ENCODE results near the gene LRPPRC. TPM values are rescaled to one million over a fixed set of nuclear protein-coding genes. Genes with fewer than 3 reads are reported as not detected.

LRPPRC gene
- total RNA-seq, 4 donors from 2014 or later, result 40.9 to 61.8 (median 49.5) TPM

DNA sequence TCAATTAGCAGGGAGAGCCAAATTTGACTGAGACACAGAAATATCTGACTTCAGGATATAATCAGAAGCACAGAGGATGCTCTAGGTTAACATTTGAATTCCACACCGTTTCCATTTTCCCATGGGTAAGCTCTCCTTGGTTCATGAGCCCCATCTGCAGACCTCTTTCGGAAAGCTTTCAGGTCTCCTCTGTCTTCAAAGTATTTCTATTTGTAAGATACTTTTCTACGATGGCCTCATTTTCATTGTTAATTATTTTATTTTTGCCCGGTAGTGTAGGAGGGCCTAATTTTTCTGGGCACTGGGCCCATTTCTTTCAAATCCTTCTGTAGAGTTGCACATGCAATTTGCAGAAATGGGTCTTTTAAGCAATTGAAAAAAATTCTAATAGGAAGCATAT, 53.8 kb downstream of the LRPPRC start:
- Histone ChIP-seq H3K27me3 (no peaks in the 10 kb centered on the region), H3K36me3 (peaks cover 5 to 55% of the 10 kb centered on the region in 2 donors), H3K4me1 (peaks cover 0 to 3% (median 0%) of the 10 kb centered on the region in 3 donors), H3K9me3 (no peaks in the 10 kb centered on the region), H3K4me3 (no peak overlapping the region), H3K27ac (no peak overlapping the region)
- 28 to 59% methylated on average over 4 of the region's 4 CpGs for WGBS, 2 donors (ENCODE audit: low coverage in 1 of 2)
- TF ChIP-seq EP300 (IDR thresholded peaks at IDR 0.05), result no peak
- TF ChIP-seq, protein P1, sequence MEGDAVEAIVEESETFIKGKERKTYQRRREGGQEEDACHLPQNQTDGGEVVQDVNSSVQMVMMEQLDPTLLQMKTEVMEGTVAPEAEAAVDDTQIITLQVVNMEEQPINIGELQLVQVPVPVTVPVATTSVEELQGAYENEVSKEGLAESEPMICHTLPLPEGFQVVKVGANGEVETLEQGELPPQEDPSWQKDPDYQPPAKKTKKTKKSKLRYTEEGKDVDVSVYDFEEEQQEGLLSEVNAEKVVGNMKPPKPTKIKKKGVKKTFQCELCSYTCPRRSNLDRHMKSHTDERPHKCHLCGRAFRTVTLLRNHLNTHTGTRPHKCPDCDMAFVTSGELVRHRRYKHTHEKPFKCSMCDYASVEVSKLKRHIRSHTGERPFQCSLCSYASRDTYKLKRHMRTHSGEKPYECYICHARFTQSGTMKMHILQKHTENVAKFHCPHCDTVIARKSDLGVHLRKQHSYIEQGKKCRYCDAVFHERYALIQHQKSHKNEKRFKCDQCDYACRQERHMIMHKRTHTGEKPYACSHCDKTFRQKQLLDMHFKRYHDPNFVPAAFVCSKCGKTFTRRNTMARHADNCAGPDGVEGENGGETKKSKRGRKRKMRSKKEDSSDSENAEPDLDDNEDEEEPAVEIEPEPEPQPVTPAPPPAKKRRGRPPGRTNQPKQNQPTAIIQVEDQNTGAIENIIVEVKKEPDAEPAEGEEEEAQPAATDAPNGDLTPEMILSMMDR (IDR thresholded peaks at IDR 0.05), result no peak
- no peak for ATAC-seq

- peaks cover 0 to 3% (median 0%) of the 10 kb centered on the region in 3 donors for H3K4me1 ChIP-seq
- no peak overlapping the region for H3K27ac ChIP-seq
- no peak for TF ChIP-seq POLR2AphosphoS5 (IDR thresholded peaks at IDR 0.05)
- TF ChIP-seq, protein P1 (IDR thresholded peaks at IDR 0.05), result no peak
- no peak for TF ChIP-seq EP300 (IDR thresholded peaks at IDR 0.05)
- no peak for TF ChIP-seq POLR2A (IDR thresholded peaks at IDR 0.05)
- WGBS, 2 donors (ENCODE audit: low coverage in 1 of 2), result 51 to 54% methylated on average over 2 to 3 of the region's 3 CpGs
- no peak overlapping the region for H3K4me3 ChIP-seq
- H3K9me3 ChIP-seq, result no peaks in the 10 kb centered on the region
- ATAC-seq, result no peak
- no peaks in the 10 kb centered on the region for H3K27me3 ChIP-seq
- H3K36me3 ChIP-seq, result peaks cover 5 to 49% of the 10 kb centered on the region in 2 donors
Observed at GRCh38 chr2:43941359-43941758, 54.4 kb downstream of the LRPPRC start.

- ATAC-seq, result no peak
- no peak overlapping the region for H3K4me3 ChIP-seq
- peaks cover 0 to 3% (median 0%) of the 10 kb centered on the region in 3 donors for H3K4me1 ChIP-seq
- H3K27me3 ChIP-seq, result no peaks in the 10 kb centered on the region
- H3K27ac ChIP-seq, result no peak overlapping the region
- H3K9me3 ChIP-seq, result no peaks in the 10 kb centered on the region
- TF ChIP-seq POLR2AphosphoS5 (IDR thresholded peaks at IDR 0.05) (no peak), EP300 (IDR thresholded peaks at IDR 0.05) (no peak), POLR2A (IDR thresholded peaks at IDR 0.05) (no peak)
- TF ChIP-seq, protein P1 (IDR thresholded peaks at IDR 0.05), result no peak
- 93 to 95% methylated on average over 4 to 6 of the region's 6 CpGs for WGBS, 2 donors (ENCODE audit: low coverage in 1 of 2)
- peaks cover 0 to 33% of the 10 kb centered on the region in 2 donors for H3K36me3 ChIP-seq
Observed at GRCh38 chr2:43939695-43940256, 56.0 kb downstream of the LRPPRC start.

GRCh38 chr2:43937269-43937820, 58.4 kb downstream of the LRPPRC start:
- H3K4me3 ChIP-seq, result no peak overlapping the region
- H3K9me3 ChIP-seq, result no peaks in the 10 kb centered on the region
- no peak overlapping the region for H3K27ac ChIP-seq
- 60 to 74% methylated on average over 3 of the region's 3 CpGs for WGBS, 2 donors (ENCODE audit: low coverage in 1 of 2)
- TF ChIP-seq POLR2A (IDR thresholded peaks at IDR 0.05) (no peak), POLR2AphosphoS5 (IDR thresholded peaks at IDR 0.05) (no peak), EP300 (IDR thresholded peaks at IDR 0.05) (no peak)
- TF ChIP-seq, protein P1 (IDR thresholded peaks at IDR 0.05), result no peak
- peaks cover 0 to 35% of the 10 kb centered on the region in 2 donors for H3K36me3 ChIP-seq
- H3K4me1 ChIP-seq, result peaks cover 0 to 3% (median 0%) of the 10 kb centered on the region in 3 donors
- ATAC-seq, result no peak
- no peaks in the 10 kb centered on the region for H3K27me3 ChIP-seq

- H3K27me3 ChIP-seq, result no peaks in the 10 kb centered on the region
- H3K4me3 ChIP-seq, result no peak overlapping the region
- no peaks in the 10 kb centered on the region for H3K9me3 ChIP-seq
- ATAC-seq, result no peak
- H3K36me3 ChIP-seq, result peaks cover 0 to 51% of the 10 kb centered on the region in 2 donors
- no peaks in the 10 kb centered on the region for H3K4me1 ChIP-seq
- H3K27ac ChIP-seq, result no peak overlapping the region
- TF ChIP-seq, protein P1 (IDR thresholded peaks at IDR 0.05), result no peak
- no peak for TF ChIP-seq POLR2A (IDR thresholded peaks at IDR 0.05)
- 84 to 94% methylated on average over 4 of the region's 4 CpGs for WGBS, 2 donors (ENCODE audit: low coverage in 1 of 2)
Observed at GRCh38 chr2:43934567-43934966, 61.2 kb downstream of the LRPPRC start.
